ENCODE results near the gene GSTO1. TPM values are rescaled to one million over a fixed set of nuclear protein-coding genes. Genes with fewer than 3 reads are reported as not detected.
A peak's percentile ranks its signal among the peaks of the same experiment; 100 is the strongest.

Gene GSTO1
- total and polyA plus RNA-seq, 2 donors from 2014 or later: 83.7 to 263 TPM

DNA sequence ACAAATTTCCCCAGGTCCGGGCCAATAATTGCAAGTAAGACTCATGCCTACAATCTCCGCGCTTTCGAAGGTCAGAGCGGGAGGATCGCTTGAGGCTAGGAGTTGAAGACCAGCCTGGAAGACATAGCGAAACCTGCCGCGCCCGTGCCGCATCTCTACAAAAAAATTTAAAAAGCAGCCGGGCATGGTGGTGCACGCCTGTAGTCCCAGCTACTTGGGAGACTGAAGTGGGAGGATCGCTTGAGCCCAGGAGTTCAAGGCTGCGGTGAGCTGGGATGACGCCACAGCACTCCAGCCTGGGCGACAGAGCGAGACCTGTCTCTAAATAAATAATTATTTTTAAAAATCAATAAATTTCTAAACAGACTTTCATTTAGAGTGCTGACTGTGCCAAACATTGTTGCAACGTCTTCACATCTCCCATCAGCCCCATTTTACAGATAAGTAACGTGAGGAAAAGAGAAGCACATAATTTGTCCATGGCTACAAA, 22.0 kb upstream of the GSTO1 start:
- DNase-seq: peak in 1 of 5 donors; percentile 63
- no peak for FAIRE-seq
- Histone ChIP-seq H3K4me3 (ENCODE audit: low read length in 3 of 3) (peak overlapping the region; percentile 89 to 91 (median 89)), H3K27me3 (ENCODE audit: control insufficient read depth, insufficient read depth, low read length) (no peaks in the 10 kb centered on the region), H3K9ac (ENCODE audit: low read length in 3 of 3) (peak overlapping the region in 2 of 3 donors; percentile 74 to 80), H3K4me1 (ENCODE audit: control insufficient read depth in 2 of 3, insufficient read depth in 2 of 3, low read depth in 1 of 3, low read length in 3 of 3) (peaks cover 0 to 4% (median 0%) of the 10 kb centered on the region in 3 donors), H3K36me3 (ENCODE audit: control insufficient read depth in 2 of 3, insufficient read depth in 3 of 3, low read length in 3 of 3) (no peaks in the 10 kb centered on the region), H3K27ac (ENCODE audit: low read depth in 2 of 2, low read length in 2 of 2) (no peak overlapping the region), H3K9me3 (ENCODE audit: control insufficient read depth in 2 of 3, insufficient read depth in 1 of 3, low read length in 3 of 3) (peaks cover 0 to 4% (median 0%) of the 10 kb centered on the region in 3 donors)
- intact Hi-C loops (cut with DNase I): no loop called here
- TF ChIP-seq, protein P1, sequence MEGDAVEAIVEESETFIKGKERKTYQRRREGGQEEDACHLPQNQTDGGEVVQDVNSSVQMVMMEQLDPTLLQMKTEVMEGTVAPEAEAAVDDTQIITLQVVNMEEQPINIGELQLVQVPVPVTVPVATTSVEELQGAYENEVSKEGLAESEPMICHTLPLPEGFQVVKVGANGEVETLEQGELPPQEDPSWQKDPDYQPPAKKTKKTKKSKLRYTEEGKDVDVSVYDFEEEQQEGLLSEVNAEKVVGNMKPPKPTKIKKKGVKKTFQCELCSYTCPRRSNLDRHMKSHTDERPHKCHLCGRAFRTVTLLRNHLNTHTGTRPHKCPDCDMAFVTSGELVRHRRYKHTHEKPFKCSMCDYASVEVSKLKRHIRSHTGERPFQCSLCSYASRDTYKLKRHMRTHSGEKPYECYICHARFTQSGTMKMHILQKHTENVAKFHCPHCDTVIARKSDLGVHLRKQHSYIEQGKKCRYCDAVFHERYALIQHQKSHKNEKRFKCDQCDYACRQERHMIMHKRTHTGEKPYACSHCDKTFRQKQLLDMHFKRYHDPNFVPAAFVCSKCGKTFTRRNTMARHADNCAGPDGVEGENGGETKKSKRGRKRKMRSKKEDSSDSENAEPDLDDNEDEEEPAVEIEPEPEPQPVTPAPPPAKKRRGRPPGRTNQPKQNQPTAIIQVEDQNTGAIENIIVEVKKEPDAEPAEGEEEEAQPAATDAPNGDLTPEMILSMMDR (IDR thresholded peaks at IDR 0.05; ENCODE audit: borderline replicate concordance, extremely low read depth, insufficient read depth): no peak

DNA sequence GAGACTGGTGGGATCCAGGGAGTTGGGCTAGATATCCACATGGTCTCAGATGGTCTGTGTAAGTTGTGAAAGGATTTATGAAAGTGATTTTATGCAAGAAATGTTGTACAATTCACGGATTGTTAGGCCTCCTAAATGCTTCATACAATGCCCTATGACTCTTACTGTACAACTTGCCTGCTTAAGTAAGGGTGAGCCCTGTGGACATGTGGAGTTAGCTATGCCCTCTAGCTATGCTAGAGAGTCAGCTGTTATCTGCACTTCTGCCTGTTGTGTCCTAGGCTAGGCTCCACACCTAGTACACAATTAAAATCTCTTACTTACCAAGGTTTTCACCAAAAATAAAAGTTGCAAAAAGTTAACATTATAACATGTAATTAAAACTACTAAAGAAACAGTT, 20.9 kb upstream of the GSTO1 start:
- H3K4me1 ChIP-seq (ENCODE audit: control insufficient read depth in 2 of 3, insufficient read depth in 2 of 3, low read depth in 1 of 3, low read length in 3 of 3): peaks cover 0 to 4% (median 0%) of the 10 kb centered on the region in 3 donors
- no peaks in the 10 kb centered on the region for H3K27me3 ChIP-seq (ENCODE audit: control insufficient read depth, insufficient read depth, low read length)
- H3K9ac ChIP-seq (ENCODE audit: low read length in 3 of 3): no peak overlapping the region
- TF ChIP-seq, protein P1 (IDR thresholded peaks at IDR 0.05; ENCODE audit: borderline replicate concordance, extremely low read depth, insufficient read depth): no peak
- no peaks in the 10 kb centered on the region for H3K36me3 ChIP-seq (ENCODE audit: control insufficient read depth in 2 of 3, insufficient read depth in 3 of 3, low read length in 3 of 3)
- no peak overlapping the region for H3K27ac ChIP-seq (ENCODE audit: low read depth in 2 of 2, low read length in 2 of 2)
- peaks cover 0 to 4% (median 0%) of the 10 kb centered on the region in 3 donors for H3K9me3 ChIP-seq (ENCODE audit: control insufficient read depth in 2 of 3, insufficient read depth in 1 of 3, low read length in 3 of 3)
- H3K4me3 ChIP-seq (ENCODE audit: low read length in 3 of 3): no peak overlapping the region
- DNase-seq: no peak
- intact Hi-C loops (cut with DNase I): no loop called here
- FAIRE-seq: no peak

- DNase-seq (no peak), FAIRE-seq (no peak)
- no peaks in the 10 kb centered on the region for H3K27me3 ChIP-seq (ENCODE audit: control insufficient read depth, insufficient read depth, low read length)
- H3K9me3 ChIP-seq (ENCODE audit: control insufficient read depth in 2 of 3, insufficient read depth in 1 of 3, low read length in 3 of 3): peaks cover 0 to 4% (median 0%) of the 10 kb centered on the region in 3 donors
- H3K9ac ChIP-seq (ENCODE audit: low read length in 3 of 3): no peak overlapping the region
- TF ChIP-seq, protein P1 (IDR thresholded peaks at IDR 0.05; ENCODE audit: borderline replicate concordance, extremely low read depth, insufficient read depth): no peak
- H3K27ac ChIP-seq (ENCODE audit: low read depth in 2 of 2, low read length in 2 of 2): no peak overlapping the region
- intact Hi-C loops (cut with DNase I): no loop called here
- no peak overlapping the region for H3K4me3 ChIP-seq (ENCODE audit: low read length in 3 of 3)
- no peaks in the 10 kb centered on the region for H3K36me3 ChIP-seq (ENCODE audit: control insufficient read depth in 2 of 3, insufficient read depth in 3 of 3, low read length in 3 of 3)
- H3K4me1 ChIP-seq (ENCODE audit: control insufficient read depth in 2 of 3, insufficient read depth in 2 of 3, low read depth in 1 of 3, low read length in 3 of 3): peaks cover 0 to 4% (median 0%) of the 10 kb centered on the region in 3 donors
Observed at GRCh38 chr10:104234934-104235333, 19.8 kb upstream of the GSTO1 start.

DNA sequence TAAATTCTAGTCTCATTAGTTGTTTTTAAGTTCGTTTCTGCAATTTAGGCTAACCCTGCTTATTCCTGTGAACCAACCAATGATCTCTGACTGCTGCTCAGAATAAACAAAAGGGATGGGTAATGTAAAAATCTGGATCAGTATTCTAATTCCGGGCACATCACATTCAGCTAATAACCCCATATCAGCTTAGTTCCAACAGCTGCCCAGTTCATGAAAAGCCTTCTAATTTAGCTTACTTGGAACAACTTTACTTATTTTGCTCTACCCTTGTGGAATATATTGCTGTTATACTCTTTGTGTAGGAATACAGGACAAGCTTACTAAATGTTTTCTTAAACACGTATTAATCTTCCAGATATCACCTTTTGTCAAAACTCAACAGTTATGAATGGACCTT, 18.9 kb upstream of the GSTO1 start:
- DNase-seq (no peak), FAIRE-seq (no peak)
- no peak overlapping the region for H3K9ac ChIP-seq (ENCODE audit: low read length in 3 of 3)
- H3K4me3 ChIP-seq (ENCODE audit: low read length in 3 of 3): no peak overlapping the region
- H3K9me3 ChIP-seq (ENCODE audit: control insufficient read depth in 2 of 3, insufficient read depth in 1 of 3, low read length in 3 of 3): peaks cover 0 to 4% (median 0%) of the 10 kb centered on the region in 3 donors
- H3K36me3 ChIP-seq (ENCODE audit: control insufficient read depth in 2 of 3, insufficient read depth in 3 of 3, low read length in 3 of 3): no peaks in the 10 kb centered on the region
- H3K4me1 ChIP-seq (ENCODE audit: control insufficient read depth in 2 of 3, insufficient read depth in 2 of 3, low read depth in 1 of 3, low read length in 3 of 3): peaks cover 0 to 4% (median 0%) of the 10 kb centered on the region in 3 donors
- TF ChIP-seq, protein P1 (IDR thresholded peaks at IDR 0.05; ENCODE audit: borderline replicate concordance, extremely low read depth, insufficient read depth): no peak
- no peaks in the 10 kb centered on the region for H3K27me3 ChIP-seq (ENCODE audit: control insufficient read depth, insufficient read depth, low read length)
- H3K27ac ChIP-seq (ENCODE audit: low read depth in 2 of 2, low read length in 2 of 2): no peak overlapping the region
- intact Hi-C loops (cut with DNase I): no loop called here
